HTR-8/SVneo (cell line): Measurements from ENCODE around the gene KRT84.

ENCODE experiments used
- DNase-seq: peaks from one replicate; pipeline ENCODE4 v3.0.0; 2011; ENCODE audit warnings: low spot score, mixed read lengths; ENCODE audit not compliant: insufficient read length
- FAIRE-seq: peaks from 2 replicates; lab custom pipeline; 2011; peaks lifted over from hg19 to GRCh38; lab: Jason Lieb, UNC

KRT84 gene

GRCh38 chr12:52385226-52385702, at the start of gene KRT84:
Gene KRT84, minus strand, starts transcription at chr12:52385652. Its CDS starts 67 bp downstream, at chr12:52385585.
- FAIRE-seq (no peak), DNase-seq (no peak)

GRCh38 chr12:52434760-52435530, 49.5 kb upstream of the KRT84 start:
- no peak for FAIRE-seq
- DNase-seq: no peak

- FAIRE-seq (no peak), DNase-seq (no peak)
Measured at GRCh38 chr12:52434081-52434733, 48.8 kb upstream of the KRT84 start, which contains the start of gene KRT75. Gene KRT75, minus strand, starts transcription at chr12:52434371. Its CDS starts 67 bp downstream, at chr12:52434304.

GRCh38 chr12:52433501-52434080, 48.1 kb upstream of the KRT84 start:
- FAIRE-seq (no peak), DNase-seq (no peak)

GRCh38 chr12:52432559-52433207, 47.2 kb upstream of the KRT84 start:
- FAIRE-seq: no peak

GRCh38 chr12:52428121-52428520, 42.7 kb upstream of the KRT84 start:
- FAIRE-seq (no peak), DNase-seq (no peak)

More at GRCh38 chr12:52432559-52433207, 47.2 kb upstream of the KRT84 start:
- DNase-seq: no peak

- FAIRE-seq: no peak
- no peak for DNase-seq
Measured at GRCh38 chr12:52427083-52427482, 41.6 kb upstream of the KRT84 start.

- no peak for DNase-seq
- FAIRE-seq: no peak
Measured at GRCh38 chr12:52426034-52426433, 40.6 kb upstream of the KRT84 start.

- DNase-seq (no peak), FAIRE-seq (no peak)
Measured at GRCh38 chr12:52425466-52425865, 40.0 kb upstream of the KRT84 start.

- FAIRE-seq (no peak), DNase-seq (no peak)
Measured at GRCh38 chr12:52423661-52424500, 38.4 kb upstream of the KRT84 start.

- DNase-seq (no peak), FAIRE-seq (no peak)
Measured at GRCh38 chr12:52423035-52423434, 37.6 kb upstream of the KRT84 start.

- FAIRE-seq: no peak
- no peak for DNase-seq
Measured at GRCh38 chr12:52419656-52420055, 34.2 kb upstream of the KRT84 start.

- no peak for FAIRE-seq
- no peak for DNase-seq
Measured at GRCh38 chr12:52418576-52419110, 33.2 kb upstream of the KRT84 start.

GRCh38 chr12:52417740-52418139, 32.3 kb upstream of the KRT84 start:
- FAIRE-seq: no peak
- DNase-seq: no peak

GRCh38 chr12:52416795-52417194, 31.3 kb upstream of the KRT84 start:
- FAIRE-seq: no peak

GRCh38 chr12:52415870-52416750, 30.7 kb upstream of the KRT84 start:
- FAIRE-seq (peak; percentile 93), DNase-seq (no peak)

More at GRCh38 chr12:52416795-52417194, 31.3 kb upstream of the KRT84 start:
- no peak for DNase-seq

GRCh38 chr12:52414936-52415335, 29.5 kb upstream of the KRT84 start:
- FAIRE-seq: no peak
- no peak for DNase-seq

- DNase-seq (no peak), FAIRE-seq (peak; percentile 23)
Measured at GRCh38 chr12:52413782-52414345, 28.4 kb upstream of the KRT84 start.
